GM21367 (cell line): Measurements from ENCODE around the gene PXMP2.

ENCODE experiments used
- ATAC-seq: cut with Tn5 transposase; IDR thresholded peaks from one replicate; pipeline ENCODE4 v1.9.1; 2021; ENCODE audit not compliant: unreplicated experiment

PXMP2 gene

GRCh38 chr12:132660052-132660451, 27.3 kb upstream of the PXMP2 start:
- no peak for ATAC-seq

GRCh38 chr12:132660996-132661395, 26.4 kb upstream of the PXMP2 start:
- ATAC-seq, result no peak

GRCh38 chr12:132661972-132662371, 25.4 kb upstream of the PXMP2 start:
- no peak for ATAC-seq

- no peak for ATAC-seq
Observed at GRCh38 chr12:132662901-132663755, 24.3 kb upstream of the PXMP2 start.

GRCh38 chr12:132664206-132665148, 22.9 kb upstream of the PXMP2 start:
- ATAC-seq, result no peak

- ATAC-seq, result no peak
Observed at GRCh38 chr12:132665149-132665491, 22.3 kb upstream of the PXMP2 start.

- ATAC-seq, result no peak
Observed at GRCh38 chr12:132665794-132666193, 21.6 kb upstream of the PXMP2 start.

- no peak for ATAC-seq
Observed at GRCh38 chr12:132668191-132669088, 18.9 kb upstream of the PXMP2 start.

GRCh38 chr12:132669166-132669879, 18.1 kb upstream of the PXMP2 start:
- no peak for ATAC-seq

- ATAC-seq, result no peak
Observed at GRCh38 chr12:132672116-132672515, 15.3 kb upstream of the PXMP2 start.

GRCh38 chr12:132672678-132673077, 14.7 kb upstream of the PXMP2 start:
- no peak for ATAC-seq

- ATAC-seq, result no peak
Observed at GRCh38 chr12:132673288-132674179, 13.9 kb upstream of the PXMP2 start.

GRCh38 chr12:132674561-132674960, 12.8 kb upstream of the PXMP2 start:
- no peak for ATAC-seq

- no peak for ATAC-seq
Observed at GRCh38 chr12:132675757-132676432, 11.5 kb upstream of the PXMP2 start.

- ATAC-seq, result no peak
Observed at GRCh38 chr12:132677492-132677891, 9.9 kb upstream of the PXMP2 start.

GRCh38 chr12:132685400-132685799, 2.0 kb upstream of the PXMP2 start:
- ATAC-seq, result no peak

GRCh38 chr12:132686825-132687210, 569 bp upstream of the PXMP2 start:
- ATAC-seq, result peak; percentile 14

- no peak for ATAC-seq
Observed at GRCh38 chr12:132689227-132689626, 1.8 kb downstream of the PXMP2 start.

- ATAC-seq, result no peak
Observed at GRCh38 chr12:132690112-132690511, 2.7 kb downstream of the PXMP2 start.
